ENCODE data around the gene PTF1A.

Gene PTF1A

GRCh38 chr10:23187155-23187554 lies 5.0 kb upstream of the PTF1A start:
- no peak for DNase-seq

GRCh38 chr10:23189024-23189423 lies 3.1 kb upstream of the PTF1A start:
- no peak for DNase-seq

GRCh38 chr10:23190872-23191763 lies 994 bp upstream of the PTF1A start:
- DNase-seq = no peak

- DNase-seq = no peak
These were observed 761 bp downstream of the PTF1A start for GRCh38 chr10:23192712-23193434.

GRCh38 chr10:23193435-23194074 lies 1.4 kb downstream of the PTF1A start:
- DNase-seq = no peak

GRCh38 chr10:23194471-23194965 lies 2.4 kb downstream of the PTF1A start:
- no peak for DNase-seq

- no peak for DNase-seq
These were observed 3.1 kb downstream of the PTF1A start for GRCh38 chr10:23194966-23195845.

- no peak for DNase-seq
These were observed 3.9 kb downstream of the PTF1A start for GRCh38 chr10:23195846-23196600.

GRCh38 chr10:23196915-23197314 lies 4.8 kb downstream of the PTF1A start:
- DNase-seq = no peak

- DNase-seq = no peak
These were observed 5.3 kb downstream of the PTF1A start for GRCh38 chr10:23197416-23197861.

- no peak for DNase-seq
These were observed 6.5 kb downstream of the PTF1A start for GRCh38 chr10:23198610-23198939.

- no peak for DNase-seq
These were observed 7.0 kb downstream of the PTF1A start for GRCh38 chr10:23198940-23199767.

- DNase-seq = no peak
These were observed 7.8 kb downstream of the PTF1A start for GRCh38 chr10:23199768-23200511.

- no peak for DNase-seq
These were observed 8.5 kb downstream of the PTF1A start for GRCh38 chr10:23200586-23200985.

- no peak for DNase-seq
These were observed 9.0 kb downstream of the PTF1A start for GRCh38 chr10:23200997-23201652.

GRCh38 chr10:23201837-23202236 lies 9.7 kb downstream of the PTF1A start:
- DNase-seq = no peak

GRCh38 chr10:23202779-23203178 lies 10.7 kb downstream of the PTF1A start:
- DNase-seq = no peak

- DNase-seq = no peak
These were observed 11.5 kb downstream of the PTF1A start for GRCh38 chr10:23203369-23204325.

Data from central memory CD4-positive, alpha-beta T cell (primary cell).